Prostate gland (tissue), 2 donors: ENCODE data around the gene GDF11.

Experiments used
- CTCF ChIP-seq, 4 experiments: fragments of 200-600 bp in 2 of 4; fragments of 450-650 bp in 2 of 4; sonication (generic) in 2 of 4; IDR thresholded peaks; 1 replicate in 3 of 4; 2 replicates in 1 of 4; pipeline ENCODE4 v1.5.1; 2016 to 2019; ENCODE audit warnings: antibody characterized with exemption in 4 of 4, mild to moderate bottlenecking in 2 of 4, moderate library complexity in 2 of 4
- POLR2A ChIP-seq: fragments of 450-650 bp; IDR thresholded peaks from one replicate; pipeline ENCODE4 v1.6.1; 2016; ENCODE audit warnings: antibody characterized with exemption, mild to moderate bottlenecking
- POLR2AphosphoS5 ChIP-seq: sonication (generic); formaldehyde crosslinking; IDR thresholded peaks from one replicate; pipeline ENCODE4 v1.6.1; 2017; ENCODE audit warnings: antibody characterized with exemption

- TF ChIP-seq CTCF (IDR thresholded peaks at IDR 0.05) (no peak), POLR2AphosphoS5 (no peak), POLR2A (no peak)
Observed at GRCh38 chr12:55762646-55763045, 19.7 kb downstream of the GDF11 start.
